WERI-Rb-1 (cell line): ENCODE data around the gene PLA2G4E.

Source experiments
- DNase-seq: peaks from one replicate; pipeline ENCODE4 v3.0.0-alpha.2; 2020
- H3K27ac ChIP-seq: fragments of 250-450 bp; sonication (Bioruptor Pico); 2 replicates; pipeline ENCODE4 v1.5.1; 2020; ENCODE audit warnings: mild to moderate bottlenecking, moderate library complexity
- H3K27me3 ChIP-seq: fragments of 250-450 bp; sonication (Bioruptor Pico); 2 replicates; pipeline ENCODE4 v1.5.1; 2021; ENCODE audit warnings: mild to moderate bottlenecking, low read depth, moderate library complexity; ENCODE audit not compliant: insufficient read depth, severe bottlenecking
- H3K36me3 ChIP-seq: fragments of 250-450 bp; sonication (Bioruptor Pico); 2 replicates; pipeline ENCODE4 v1.5.1; 2020; ENCODE audit warnings: mild to moderate bottlenecking, moderate library complexity
- H3K4me3 ChIP-seq: 2 replicates; pipeline ENCODE4 v1.5.1; 2011; ENCODE audit warnings: low read depth, mild to moderate bottlenecking, control low read depth, low read length
- H3K9me3 ChIP-seq: fragments of 250-450 bp; sonication (Bioruptor Pico); 2 replicates; pipeline ENCODE4 v1.5.1; 2021; ENCODE audit warnings: mild to moderate bottlenecking, moderate library complexity; ENCODE audit not compliant: severe bottlenecking
- TF ChIP-seq, protein P1 (sequence below): IDR thresholded peaks from 2 replicates; pipeline ENCODE4 v1.5.1; 2011; ENCODE audit warnings: low read depth, mild to moderate bottlenecking, control low read depth, inconsistent platforms, low read length

PLA2G4E gene

GRCh38 chr15:41950489-41950888 lies 70.4 kb downstream of the PLA2G4E start:
- Histone ChIP-seq H3K27me3 (no peaks in the 10 kb centered on the region), H3K27ac (no peak overlapping the region), H3K9me3 (no peaks in the 10 kb centered on the region), H3K4me3 (no peak overlapping the region), H3K36me3 (peaks cover 5% of the 10 kb centered on the region; the same call in 1 of the 2 replicates)
- TF ChIP-seq, protein P1, sequence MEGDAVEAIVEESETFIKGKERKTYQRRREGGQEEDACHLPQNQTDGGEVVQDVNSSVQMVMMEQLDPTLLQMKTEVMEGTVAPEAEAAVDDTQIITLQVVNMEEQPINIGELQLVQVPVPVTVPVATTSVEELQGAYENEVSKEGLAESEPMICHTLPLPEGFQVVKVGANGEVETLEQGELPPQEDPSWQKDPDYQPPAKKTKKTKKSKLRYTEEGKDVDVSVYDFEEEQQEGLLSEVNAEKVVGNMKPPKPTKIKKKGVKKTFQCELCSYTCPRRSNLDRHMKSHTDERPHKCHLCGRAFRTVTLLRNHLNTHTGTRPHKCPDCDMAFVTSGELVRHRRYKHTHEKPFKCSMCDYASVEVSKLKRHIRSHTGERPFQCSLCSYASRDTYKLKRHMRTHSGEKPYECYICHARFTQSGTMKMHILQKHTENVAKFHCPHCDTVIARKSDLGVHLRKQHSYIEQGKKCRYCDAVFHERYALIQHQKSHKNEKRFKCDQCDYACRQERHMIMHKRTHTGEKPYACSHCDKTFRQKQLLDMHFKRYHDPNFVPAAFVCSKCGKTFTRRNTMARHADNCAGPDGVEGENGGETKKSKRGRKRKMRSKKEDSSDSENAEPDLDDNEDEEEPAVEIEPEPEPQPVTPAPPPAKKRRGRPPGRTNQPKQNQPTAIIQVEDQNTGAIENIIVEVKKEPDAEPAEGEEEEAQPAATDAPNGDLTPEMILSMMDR: no peak
- DNase-seq: no peak

DNA sequence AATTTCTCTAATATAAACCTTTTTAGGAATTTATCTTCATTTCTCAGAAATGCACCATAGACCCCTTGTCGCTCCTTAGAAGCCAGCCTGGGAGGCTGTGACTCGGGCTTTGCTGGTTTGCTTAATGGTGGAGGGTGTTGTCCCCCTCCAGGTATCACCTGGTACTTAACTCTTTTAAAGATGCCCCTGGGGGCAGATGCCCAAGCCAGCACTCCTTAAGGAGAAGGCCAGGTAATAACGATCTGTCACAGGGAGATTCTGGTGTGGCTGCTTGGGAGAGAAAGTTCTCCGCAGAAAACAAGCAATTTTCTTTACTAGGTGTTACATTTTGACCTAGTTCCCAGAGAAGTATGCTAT lies 70.7 kb downstream of the PLA2G4E start:
- Histone ChIP-seq H3K36me3 (peaks cover 5% of the 10 kb centered on the region; the same call in 1 of the 2 replicates), H3K27ac (no peak overlapping the region), H3K27me3 (no peaks in the 10 kb centered on the region), H3K9me3 (no peaks in the 10 kb centered on the region), H3K4me3 (no peak overlapping the region)
- DNase-seq: no peak
- TF ChIP-seq, protein P1: no peak

DNA sequence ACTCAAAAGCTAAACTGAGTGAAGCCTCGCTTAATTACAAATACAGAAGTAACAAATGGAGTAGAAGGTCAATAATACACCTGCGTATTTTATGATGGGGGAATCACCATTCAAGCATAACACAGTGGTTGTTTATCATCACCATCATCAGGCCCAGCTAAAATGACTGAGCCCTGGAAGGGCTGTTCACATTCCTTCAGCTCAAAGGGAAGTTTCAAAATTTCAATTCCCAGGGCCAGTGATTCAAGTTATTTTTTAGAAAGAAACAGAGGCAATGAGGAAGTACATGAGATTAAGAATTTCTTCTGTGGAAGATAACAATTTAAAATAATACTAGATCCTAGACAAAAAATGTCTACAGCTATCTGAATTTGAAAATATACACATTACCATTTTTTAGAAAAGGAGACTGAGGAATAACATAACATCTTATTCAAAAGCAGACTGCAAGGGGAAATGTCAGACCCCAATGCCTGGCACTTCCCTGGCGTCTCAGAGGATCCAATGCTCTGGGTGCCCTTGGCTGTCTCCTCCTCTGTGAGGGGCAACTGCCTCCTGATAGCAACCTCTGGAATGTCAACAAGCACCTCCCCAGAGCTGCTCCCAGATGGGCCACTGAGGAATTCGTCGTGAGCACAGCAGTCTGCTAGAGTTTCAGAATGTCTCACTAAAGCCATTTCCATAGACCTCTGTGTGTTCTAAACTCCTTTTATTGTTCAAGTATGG lies 71.3 kb downstream of the PLA2G4E start:
- Histone ChIP-seq H3K9me3 (no peaks in the 10 kb centered on the region), H3K27me3 (no peaks in the 10 kb centered on the region), H3K4me3 (no peak overlapping the region), H3K27ac (no peak overlapping the region), H3K36me3 (peaks cover 5% of the 10 kb centered on the region; the same call in 1 of the 2 replicates)
- TF ChIP-seq, protein P1: no peak
- no peak for DNase-seq

DNA sequence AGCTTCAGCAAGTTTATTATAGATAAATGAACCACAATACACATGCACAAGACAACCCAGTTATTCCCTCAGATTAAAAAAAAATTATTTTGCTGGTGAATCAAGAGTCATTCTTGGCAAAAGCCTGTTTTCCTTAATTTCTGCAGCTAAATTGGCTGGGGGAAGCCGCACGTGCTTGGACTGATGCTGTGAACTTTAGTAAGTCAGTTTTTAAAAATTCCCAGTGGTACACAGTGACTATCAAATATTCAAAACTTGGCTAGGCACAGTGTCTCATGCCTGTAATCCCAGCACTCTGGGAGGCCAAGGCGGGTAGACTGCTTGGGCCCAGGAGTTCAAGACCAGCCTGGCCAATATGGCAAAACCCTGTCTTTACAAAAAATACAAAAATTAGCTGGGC lies 72.4 kb downstream of the PLA2G4E start:
- TF ChIP-seq, protein P1: no peak
- H3K27ac ChIP-seq: no peak overlapping the region
- no peak overlapping the region for H3K4me3 ChIP-seq
- H3K27me3 ChIP-seq: no peaks in the 10 kb centered on the region
- no peak for DNase-seq
- H3K9me3 ChIP-seq: no peaks in the 10 kb centered on the region
- H3K36me3 ChIP-seq: peaks cover 2% of the 10 kb centered on the region; the same call in 1 of the 2 replicates

DNA sequence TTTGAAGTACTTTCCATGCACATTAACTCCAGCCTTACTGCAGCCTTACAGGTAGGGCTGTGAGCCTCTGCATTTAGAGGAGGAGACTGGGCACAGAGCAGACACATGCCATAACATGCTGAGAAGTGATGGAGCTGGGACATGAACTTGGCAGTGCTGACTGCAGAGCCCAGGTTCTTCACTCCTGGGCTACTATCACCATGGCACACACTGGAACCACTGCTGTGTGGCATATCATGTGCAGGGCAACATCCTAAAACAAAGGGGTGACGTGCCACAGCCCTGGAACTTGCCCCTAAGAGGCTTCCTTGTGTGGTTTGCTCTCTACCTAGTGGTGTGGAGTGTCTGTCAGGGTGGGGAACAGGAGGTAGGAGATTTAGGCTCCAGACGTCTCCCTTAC lies 73.9 kb downstream of the PLA2G4E start:
- no peak overlapping the region for H3K27ac ChIP-seq
- DNase-seq: no peak
- H3K4me3 ChIP-seq: no peak overlapping the region

More for the DNA sequence above, 73.9 kb downstream of the PLA2G4E start:
- H3K9me3 ChIP-seq: no peaks in the 10 kb centered on the region
- no peaks in the 10 kb centered on the region for H3K27me3 ChIP-seq
- H3K36me3 ChIP-seq: no peaks in the 10 kb centered on the region
- TF ChIP-seq, protein P1: no peak
